Tibial nerve (tissue), 4 donors: ENCODE data around the gene LARP4B.

Source experiments
- CTCF ChIP-seq, 5 experiments: fragments of 200-600 bp in 3 of 5; fragments of 450-650 bp in 2 of 5; sonication (generic) in 3 of 5; IDR thresholded peaks; one replicate each; pipeline ENCODE4 v1.5.1; 2016 to 2019; ENCODE audit warnings: antibody characterized with exemption in 5 of 5, mild to moderate bottlenecking in 3 of 5, moderate library complexity in 2 of 5
- EP300 ChIP-seq, 2 donors: sonication (generic); formaldehyde crosslinking; IDR thresholded peaks; one replicate each; pipeline ENCODE4 v1.6.1; 2017; ENCODE audit warnings: antibody characterized with exemption in 2 of 2, mild to moderate bottlenecking in 1 of 2
- POLR2A ChIP-seq, 2 donors: fragments of 450-650 bp; IDR thresholded peaks; one replicate each; pipeline ENCODE4 v1.6.1; 2017; ENCODE audit warnings: antibody characterized with exemption in 2 of 2, mild to moderate bottlenecking in 2 of 2, moderate library complexity in 2 of 2

GRCh38 chr10:968546-969199 lies 37.2 kb upstream of the LARP4B start:
- TF ChIP-seq CTCF (IDR thresholded peaks at IDR 0.05) (no peak), POLR2A (IDR thresholded peaks at IDR 0.05) (no peak), EP300 (IDR thresholded peaks at IDR 0.05) (no peak)
